Body of pancreas (tissue), 4 donors: Measurements from ENCODE around the gene PSMD1.

Experiments
- CTCF ChIP-seq, 7 experiments: fragments of 450-650 bp in 4 of 7; fragments of 200-600 bp in 3 of 7; sonication (generic) in 3 of 7; IDR thresholded peaks; one replicate each; pipeline ENCODE4 v1.5.1; 2016 to 2019; ENCODE audit warnings: antibody characterized with exemption in 7 of 7
- POLR2A ChIP-seq, 3 donors: fragments of 450-650 bp; IDR thresholded peaks; one replicate each; pipeline ENCODE4 v1.6.1; 2016; ENCODE audit warnings: antibody characterized with exemption in 3 of 3, mild to moderate bottlenecking in 2 of 3

GRCh38 chr2:231034291-231034882 is 22.3 kb upstream of the PSMD1 start:
- TF ChIP-seq CTCF (IDR thresholded peaks at IDR 0.05) (no peak), POLR2A (IDR thresholded peaks at IDR 0.05) (no peak)
